Amniotic epithelial cell (primary cell): ENCODE data around the gene PAK1.
A peak's percentile ranks its signal among the peaks of the same experiment; 100 is the strongest.
"Not testable (repeated sequence)": the region's sequence is repeated elsewhere in the genome, so short reads cannot be mapped to it uniquely, and the experiment has no call there.

Experiments
- DNase-seq: peaks from one replicate; pipeline ENCODE4 v3.0.0-alpha.2; 2010; ENCODE audit warnings: low read depth

PAK1 gene

DNA sequence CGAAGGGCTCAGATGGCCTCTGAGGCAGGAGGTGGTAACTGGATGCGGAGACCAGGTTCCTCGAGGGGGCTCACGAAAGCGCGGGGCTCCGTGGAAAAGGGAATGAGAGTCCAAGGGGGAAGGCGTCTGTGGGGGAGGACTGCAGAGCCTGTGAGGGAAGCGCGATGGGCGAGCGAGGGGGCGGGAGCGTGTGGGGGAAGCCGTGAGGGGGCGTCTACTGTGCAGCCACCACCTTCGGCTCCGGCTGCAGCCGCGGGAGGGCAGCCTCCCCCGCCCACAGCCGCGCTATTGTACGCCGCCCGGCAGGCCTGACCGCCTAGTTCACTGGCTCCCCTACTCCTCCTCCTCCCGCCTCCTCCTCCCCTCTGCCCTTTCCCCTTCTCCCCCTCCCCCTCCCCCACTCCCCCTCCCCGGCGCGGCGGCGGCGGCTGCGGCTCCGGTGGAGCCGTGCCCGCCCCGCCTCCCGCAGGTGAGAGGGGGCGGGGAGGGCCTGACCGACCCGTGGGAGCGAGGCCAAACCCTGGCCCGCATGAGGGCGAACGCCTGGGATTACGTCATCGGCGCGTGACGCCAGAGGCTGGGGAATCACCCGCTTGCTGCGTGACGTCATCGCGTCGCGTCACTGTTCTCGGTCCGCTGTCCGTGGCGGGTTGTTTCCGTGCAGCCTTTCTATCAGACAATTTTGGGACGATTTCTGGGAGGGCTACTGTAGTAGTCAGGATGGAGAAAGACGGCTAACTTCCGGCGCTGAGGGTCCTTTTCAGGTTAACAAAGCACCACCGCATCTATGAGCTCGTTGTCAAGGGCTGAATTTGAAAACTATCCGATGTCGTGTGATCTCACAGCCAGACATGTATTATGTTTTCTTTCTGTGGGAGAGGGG, at the start of gene PAK1:
TSS of gene PAK1 (minus strand) at position 294 of the 883 bp plus-strand sequence. CDS start 81,574 bp downstream, outside the sequence.
- peak; percentile 85 for DNase-seq

DNA sequence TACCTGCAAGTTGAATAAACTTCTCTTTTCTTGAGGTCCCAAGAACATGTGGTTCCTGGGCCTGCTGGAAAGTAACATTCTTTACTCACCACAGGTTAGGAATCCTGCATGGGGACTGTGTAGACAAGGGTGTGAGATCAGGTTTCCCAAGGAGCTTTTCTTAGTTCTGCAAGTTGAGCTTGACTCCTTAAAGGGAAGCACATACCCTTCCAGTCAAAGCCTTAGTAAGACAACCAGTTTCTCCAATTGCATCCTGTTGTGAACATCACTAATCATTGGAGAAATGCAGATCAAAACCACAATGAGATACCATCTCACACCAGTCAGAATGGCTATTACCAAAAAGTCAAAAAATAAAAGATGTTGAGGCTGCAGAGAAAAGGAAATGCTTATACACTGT, 48.3 kb upstream of the PAK1 start:
- DNase-seq: peak; percentile 26

- DNase-seq: no peak
Measured at GRCh38 chr11:77519847-77520246, 46.0 kb upstream of the PAK1 start.

DNA sequence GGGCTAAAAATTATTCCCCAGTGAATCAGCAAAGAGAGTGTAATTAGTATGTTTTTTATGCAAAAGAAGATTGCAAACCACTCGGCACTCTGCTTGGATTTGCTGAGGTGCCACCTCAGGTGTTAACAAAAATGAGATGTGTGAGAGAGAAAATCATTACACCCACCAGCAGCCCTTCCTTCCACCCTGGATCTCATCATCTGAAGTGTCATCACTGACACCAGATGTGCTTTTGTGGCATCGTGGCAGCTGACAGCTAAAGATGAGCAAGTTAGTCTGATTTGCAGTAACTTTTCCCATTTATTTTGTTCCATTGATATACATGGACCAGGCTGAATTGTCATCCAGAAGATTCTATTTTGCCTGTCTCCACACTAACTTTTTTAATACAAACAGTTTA, 44.6 kb upstream of the PAK1 start:
- DNase-seq: no peak

GRCh38 chr11:77517753-77518152, 43.9 kb upstream of the PAK1 start:
- DNase-seq: no peak

- DNase-seq: no peak
Measured at GRCh38 chr11:77517226-77517625, 43.3 kb upstream of the PAK1 start.

- no peak for DNase-seq
Measured at GRCh38 chr11:77515483-77515882, 41.6 kb upstream of the PAK1 start.

GRCh38 chr11:77515063-77515462, 41.2 kb upstream of the PAK1 start:
- no peak for DNase-seq

DNA sequence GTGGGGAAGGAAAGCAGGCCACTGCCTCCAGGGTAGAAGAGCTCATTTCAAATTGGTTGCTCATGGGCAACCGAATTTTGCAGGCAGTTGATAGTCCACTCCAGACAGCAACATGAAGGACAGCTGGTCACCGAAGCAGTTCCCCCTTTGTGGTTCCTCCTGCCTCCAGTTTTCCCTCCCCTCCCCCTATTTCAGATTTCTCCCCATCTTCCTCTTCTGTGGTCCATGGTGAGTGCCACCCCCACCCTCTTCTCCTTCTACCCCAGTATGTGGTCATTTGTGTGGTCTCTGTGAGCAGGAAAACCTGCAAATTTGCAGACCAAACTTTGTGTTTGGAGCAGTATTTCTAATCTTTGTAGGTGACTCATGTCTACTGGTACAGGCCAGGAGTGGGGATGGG, 38.2 kb upstream of the PAK1 start:
- DNase-seq: no peak

- no peak for DNase-seq
Measured at GRCh38 chr11:77510851-77511250, 37.0 kb upstream of the PAK1 start.

DNA sequence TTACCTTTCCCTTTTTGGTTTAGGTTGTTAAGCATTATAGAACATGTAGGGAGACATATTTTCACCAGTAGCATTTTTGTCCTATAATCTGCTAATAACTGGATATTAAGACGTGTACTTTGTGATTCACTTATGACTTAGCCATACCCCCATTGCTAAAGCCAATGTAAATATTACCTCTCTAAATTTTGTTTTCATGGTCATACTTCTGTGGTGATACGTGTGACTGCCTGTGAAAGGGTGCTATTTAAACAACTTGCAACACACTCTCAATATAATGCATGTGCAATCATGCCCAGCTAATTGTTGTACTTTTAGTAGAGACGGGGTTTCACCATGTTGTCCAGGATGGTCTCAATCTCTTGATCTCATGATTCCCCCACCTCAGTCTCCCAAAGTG, 36.2 kb upstream of the PAK1 start:
- no peak for DNase-seq

DNA sequence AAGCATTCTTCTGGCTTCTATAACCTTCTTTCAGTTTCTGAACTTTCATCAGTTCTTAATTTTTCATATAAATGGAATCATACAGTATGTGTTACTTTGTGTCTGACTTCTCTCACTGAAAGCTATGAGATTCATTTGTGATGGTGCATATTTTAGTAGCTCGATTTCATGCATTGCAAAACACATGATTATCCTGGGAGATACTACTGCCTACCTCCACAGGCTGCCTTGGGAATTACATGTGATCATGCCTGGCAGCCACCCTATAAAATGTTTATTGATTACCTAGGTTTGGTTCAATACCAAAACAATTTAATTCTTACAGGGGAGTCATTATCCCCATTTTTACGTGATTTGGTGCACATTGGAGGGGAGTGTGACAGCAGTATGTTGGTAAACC, 34.1 kb upstream of the PAK1 start:
- no peak for DNase-seq

- no peak for DNase-seq
Measured at GRCh38 chr11:77506857-77507256, 33.0 kb upstream of the PAK1 start.

- DNase-seq: no peak
Measured at GRCh38 chr11:77505956-77506355, 32.1 kb upstream of the PAK1 start.

DNA sequence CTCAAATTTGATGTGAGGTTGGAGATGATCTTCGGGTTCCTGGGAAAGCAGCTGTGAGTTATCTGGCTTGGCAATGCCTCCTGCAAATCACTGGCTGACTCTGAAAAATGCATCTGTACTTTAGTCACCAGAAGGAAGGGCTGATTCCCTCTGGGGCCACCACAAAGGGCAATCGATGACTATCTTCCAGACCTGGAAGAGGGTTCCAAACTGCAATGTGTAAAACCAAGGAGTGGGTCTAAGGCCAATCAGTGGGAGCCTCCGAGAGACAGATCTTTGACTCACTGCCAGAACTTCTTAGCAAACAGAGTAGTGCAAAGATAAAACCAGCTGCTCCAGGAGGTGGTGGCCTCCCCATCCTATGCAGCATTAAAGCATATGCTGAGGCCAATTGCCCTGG, 29.1 kb upstream of the PAK1 start:
- peak; percentile 22 for DNase-seq

DNA sequence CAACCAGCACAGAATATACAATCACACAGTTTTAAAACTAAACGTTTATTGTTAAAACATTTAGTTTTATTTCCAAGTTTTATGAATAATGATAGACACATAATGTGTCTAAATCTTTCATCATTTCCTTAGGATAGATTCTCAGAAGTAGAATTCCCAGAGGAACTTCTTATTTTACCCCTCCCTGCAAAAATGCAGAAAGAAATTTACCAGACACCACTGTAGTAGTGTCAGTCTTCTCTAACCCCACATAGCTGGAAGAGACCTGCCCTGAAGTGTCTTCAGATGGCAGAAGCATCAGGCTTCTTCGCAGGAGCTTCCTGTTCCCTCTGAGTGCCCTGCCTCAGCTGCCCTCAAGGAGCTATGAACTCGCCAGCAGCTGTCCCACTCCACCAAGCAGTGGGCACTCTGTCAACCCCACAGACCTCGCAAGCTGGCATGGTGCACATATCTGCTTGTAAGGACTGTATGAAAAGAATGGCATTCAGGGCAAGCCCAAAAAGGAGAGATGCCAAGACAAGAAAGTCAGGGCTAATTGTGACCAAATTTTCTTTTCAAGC, 28.5 kb upstream of the PAK1 start:
- DNase-seq: no peak

DNA sequence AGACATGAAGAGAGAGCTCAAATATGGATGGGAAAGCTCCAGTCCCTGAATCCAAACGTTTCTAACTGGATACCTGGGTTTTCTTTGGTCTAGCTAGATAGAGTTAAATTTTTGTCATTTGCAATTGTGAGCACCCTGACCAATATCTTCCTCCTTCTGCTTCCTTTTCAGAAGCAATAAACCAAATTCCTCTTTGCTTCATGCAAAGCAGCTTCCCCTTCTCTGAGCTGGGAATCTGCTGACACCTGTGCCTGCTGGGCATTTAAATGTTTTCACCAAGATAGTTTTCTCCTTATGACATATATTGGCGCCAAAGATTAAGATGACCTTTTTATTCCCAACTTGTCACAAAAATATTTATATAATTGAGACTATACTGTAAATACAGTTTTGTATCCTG, 27.9 kb upstream of the PAK1 start:
- no peak for DNase-seq

DNA sequence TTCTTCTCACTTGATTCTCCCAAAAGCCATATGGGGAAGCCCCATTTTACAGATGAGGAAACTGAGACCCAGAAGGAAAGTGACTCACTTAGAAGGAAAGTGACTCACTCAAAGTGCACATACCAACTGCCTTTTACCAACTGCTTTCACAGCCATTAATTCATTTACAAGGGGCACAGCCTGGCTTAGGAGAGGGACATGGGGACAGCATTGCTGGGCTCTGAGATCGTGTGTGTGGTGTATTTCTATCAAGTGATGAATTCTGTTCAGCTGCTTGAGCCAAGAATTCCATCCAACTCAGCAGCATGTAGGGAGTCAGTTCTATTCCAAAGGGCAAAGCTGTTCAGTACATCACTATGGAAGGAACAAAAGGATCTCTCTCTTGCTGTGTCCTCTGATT, 23.5 kb upstream of the PAK1 start:
- no peak for DNase-seq

- no peak for DNase-seq
Measured at GRCh38 chr11:77495526-77495925, 21.6 kb upstream of the PAK1 start.

DNA sequence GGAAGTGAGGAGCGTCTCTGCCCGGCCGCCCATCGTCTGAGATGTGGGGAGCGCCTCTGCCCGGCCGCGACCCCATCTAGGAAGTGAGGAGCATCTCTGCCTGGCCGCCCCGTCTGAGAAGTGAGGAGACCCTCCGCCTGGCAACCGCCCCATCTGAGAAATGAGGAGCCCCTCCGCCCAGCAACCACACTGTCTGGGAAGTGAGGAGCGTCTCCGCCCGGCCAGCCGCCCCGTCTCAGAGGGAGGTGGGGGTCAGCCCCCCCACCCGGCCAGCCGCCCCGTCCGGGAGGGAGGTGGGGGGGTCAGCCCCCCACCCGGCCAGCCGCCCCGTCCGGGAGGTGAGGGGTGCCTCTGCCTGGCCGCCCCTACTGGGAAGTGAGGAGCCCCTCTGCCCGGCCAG, 16.1 kb upstream of the PAK1 start:
- not testable (repeated sequence) for DNase-seq

GRCh38 chr11:77487790-77488189, 13.9 kb upstream of the PAK1 start:
- DNase-seq: peak; percentile 24

DNA sequence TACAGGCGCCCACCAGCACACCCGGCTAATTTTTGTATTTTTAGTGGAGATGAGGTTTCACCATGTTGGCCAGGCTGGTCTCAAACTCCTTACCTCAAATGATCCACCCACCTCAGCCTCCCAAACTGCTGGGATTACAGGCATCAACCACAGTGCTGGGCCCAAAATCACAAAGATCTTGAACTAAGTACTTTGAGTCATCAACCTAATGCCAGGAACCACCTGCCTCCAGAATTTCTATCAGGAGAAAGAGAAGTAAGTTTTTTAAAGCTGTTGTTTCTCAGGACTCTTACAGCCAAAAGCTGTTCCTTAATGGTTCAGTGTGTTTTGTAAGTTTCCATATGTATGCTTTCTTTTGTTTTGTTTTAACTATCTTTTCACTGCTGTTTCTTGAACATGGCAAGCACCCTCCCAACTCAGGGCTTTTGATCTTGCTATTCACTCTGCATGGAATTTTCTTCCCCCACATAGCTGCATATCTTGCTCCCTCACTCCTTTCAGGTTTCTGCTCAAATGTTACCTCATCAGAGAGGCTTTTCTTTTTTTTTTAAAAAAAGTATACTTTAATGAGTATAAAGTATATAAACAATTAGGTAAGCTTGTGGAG, 6.0 kb upstream of the PAK1 start:
- DNase-seq: peak; percentile 60

- DNase-seq: no peak
Measured at GRCh38 chr11:77475206-77475605, 1.3 kb upstream of the PAK1 start.
